ENCODE results near the gene ITPKC. TPM values are rescaled to one million over a fixed set of nuclear protein-coding genes. Genes with fewer than 3 reads are reported as not detected.

ITPKC gene
- total and polyA plus RNA-seq, 2 of the 13 experiments (the other 11 are each of a cell fraction or from before 2014, with no cell fraction given), result 6.9 to 11.2 TPM

- TF ChIP-seq, protein P1, sequence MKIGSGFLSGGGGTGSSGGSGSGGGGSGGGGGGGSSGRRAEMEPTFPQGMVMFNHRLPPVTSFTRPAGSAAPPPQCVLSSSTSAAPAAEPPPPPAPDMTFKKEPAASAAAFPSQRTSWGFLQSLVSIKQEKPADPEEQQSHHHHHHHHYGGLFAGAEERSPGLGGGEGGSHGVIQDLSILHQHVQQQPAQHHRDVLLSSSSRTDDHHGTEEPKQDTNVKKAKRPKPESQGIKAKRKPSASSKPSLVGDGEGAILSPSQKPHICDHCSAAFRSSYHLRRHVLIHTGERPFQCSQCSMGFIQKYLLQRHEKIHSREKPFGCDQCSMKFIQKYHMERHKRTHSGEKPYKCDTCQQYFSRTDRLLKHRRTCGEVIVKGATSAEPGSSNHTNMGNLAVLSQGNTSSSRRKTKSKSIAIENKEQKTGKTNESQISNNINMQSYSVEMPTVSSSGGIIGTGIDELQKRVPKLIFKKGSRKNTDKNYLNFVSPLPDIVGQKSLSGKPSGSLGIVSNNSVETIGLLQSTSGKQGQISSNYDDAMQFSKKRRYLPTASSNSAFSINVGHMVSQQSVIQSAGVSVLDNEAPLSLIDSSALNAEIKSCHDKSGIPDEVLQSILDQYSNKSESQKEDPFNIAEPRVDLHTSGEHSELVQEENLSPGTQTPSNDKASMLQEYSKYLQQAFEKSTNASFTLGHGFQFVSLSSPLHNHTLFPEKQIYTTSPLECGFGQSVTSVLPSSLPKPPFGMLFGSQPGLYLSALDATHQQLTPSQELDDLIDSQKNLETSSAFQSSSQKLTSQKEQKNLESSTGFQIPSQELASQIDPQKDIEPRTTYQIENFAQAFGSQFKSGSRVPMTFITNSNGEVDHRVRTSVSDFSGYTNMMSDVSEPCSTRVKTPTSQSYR (CRISPR knock-in tag; IDR thresholded peaks at IDR 0.05; ENCODE audit: borderline replicate concordance), result peak; percentile 97
- TF ChIP-seq HMGXB3 (CRISPR knock-in tag; IDR thresholded peaks at IDR 0.05; ENCODE audit: borderline replicate concordance) (no peak), PCBP2 (optimal IDR thresholded peaks at IDR 0.05; ENCODE audit: low read depth, low read length, poor library complexity, severe bottlenecking) (no peak), ZNF773 (CRISPR knock-in tag; IDR thresholded peaks at IDR 0.05; ENCODE audit: borderline replicate concordance) (no peak), ZBTB20 (CRISPR knock-in tag; IDR thresholded peaks at IDR 0.05; ENCODE audit: borderline replicate concordance, low read depth) (no peak), ZNF574 (CRISPR knock-in tag; IDR thresholded peaks at IDR 0.05) (no peak), TCF7L2 (IDR thresholded peaks at IDR 0.05; ENCODE audit: low read depth, low read length) (no peak), CAMTA2 (CRISPR knock-in tag; IDR thresholded peaks at IDR 0.05; ENCODE audit: borderline replicate concordance) (no peak)
- TF ChIP-seq, protein P2, sequence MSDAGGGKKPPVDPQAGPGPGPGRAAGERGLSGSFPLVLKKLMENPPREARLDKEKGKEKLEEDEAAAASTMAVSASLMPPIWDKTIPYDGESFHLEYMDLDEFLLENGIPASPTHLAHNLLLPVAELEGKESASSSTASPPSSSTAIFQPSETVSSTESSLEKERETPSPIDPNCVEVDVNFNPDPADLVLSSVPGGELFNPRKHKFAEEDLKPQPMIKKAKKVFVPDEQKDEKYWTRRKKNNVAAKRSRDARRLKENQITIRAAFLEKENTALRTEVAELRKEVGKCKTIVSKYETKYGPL (CRISPR knock-in tag; IDR thresholded peaks at IDR 0.05), result no peak
- TF ChIP-seq, protein P3, sequence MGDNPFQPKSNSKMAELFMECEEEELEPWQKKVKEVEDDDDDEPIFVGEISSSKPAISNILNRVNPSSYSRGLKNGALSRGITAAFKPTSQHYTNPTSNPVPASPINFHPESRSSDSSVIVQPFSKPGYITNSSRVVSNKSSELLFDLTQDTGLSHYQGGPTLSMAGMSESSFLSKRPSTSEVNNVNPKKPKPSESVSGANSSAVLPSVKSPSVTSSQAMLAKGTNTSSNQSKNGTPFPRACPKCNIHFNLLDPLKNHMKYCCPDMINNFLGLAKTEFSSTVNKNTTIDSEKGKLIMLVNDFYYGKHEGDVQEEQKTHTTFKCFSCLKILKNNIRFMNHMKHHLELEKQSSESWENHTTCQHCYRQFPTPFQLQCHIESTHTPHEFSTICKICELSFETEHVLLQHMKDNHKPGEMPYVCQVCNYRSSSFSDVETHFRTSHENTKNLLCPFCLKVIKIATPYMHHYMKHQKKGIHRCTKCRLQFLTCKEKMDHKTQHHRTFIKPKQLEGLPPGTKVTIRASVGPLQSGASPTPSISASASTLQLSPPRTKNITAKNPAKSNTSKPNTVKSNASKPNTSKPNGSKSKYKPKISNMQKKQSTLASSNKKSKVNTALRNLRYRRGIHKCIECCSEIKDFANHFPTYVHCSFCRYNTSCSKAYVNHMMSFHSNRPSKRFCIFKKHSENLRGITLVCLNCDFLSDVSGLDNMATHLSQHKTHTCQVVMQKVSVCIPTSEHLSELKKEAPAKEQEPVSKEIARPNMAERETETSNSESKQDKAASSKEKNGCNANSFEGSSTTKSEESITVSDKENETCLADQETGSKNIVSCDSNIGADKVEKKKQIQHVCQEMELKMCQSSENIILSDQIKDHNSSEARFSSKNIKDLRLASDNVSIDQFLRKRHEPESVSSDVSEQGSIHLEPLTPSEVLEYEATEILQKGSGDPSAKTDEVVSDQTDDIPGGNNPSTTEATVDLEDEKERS (CRISPR knock-in tag; IDR thresholded peaks at IDR 0.05), result no peak
- TF ChIP-seq, protein P4, sequence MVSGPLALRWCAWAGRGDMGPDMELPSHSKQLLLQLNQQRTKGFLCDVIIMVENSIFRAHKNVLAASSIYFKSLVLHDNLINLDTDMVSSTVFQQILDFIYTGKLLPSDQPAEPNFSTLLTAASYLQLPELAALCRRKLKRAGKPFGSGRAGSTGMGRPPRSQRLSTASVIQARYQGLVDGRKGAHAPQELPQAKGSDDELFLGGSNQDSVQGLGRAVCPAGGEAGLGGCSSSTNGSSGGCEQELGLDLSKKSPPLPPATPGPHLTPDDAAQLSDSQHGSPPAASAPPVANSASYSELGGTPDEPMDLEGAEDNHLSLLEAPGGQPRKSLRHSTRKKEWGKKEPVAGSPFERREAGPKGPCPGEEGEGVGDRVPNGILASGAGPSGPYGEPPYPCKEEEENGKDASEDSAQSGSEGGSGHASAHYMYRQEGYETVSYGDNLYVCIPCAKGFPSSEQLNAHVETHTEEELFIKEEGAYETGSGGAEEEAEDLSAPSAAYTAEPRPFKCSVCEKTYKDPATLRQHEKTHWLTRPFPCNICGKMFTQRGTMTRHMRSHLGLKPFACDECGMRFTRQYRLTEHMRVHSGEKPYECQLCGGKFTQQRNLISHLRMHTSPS (CRISPR knock-in tag; IDR thresholded peaks at IDR 0.05; ENCODE audit: low read depth), result no peak
These were observed 14.4 kb upstream of the ITPKC start (continued) for GRCh38 chr19:40702337-40703012.

All from HepG2 (cell line).